LNCaP clone FGC (cell line): Measurements from ENCODE around the gene HSPA9.

Source experiments
- DNase-seq: peaks from one replicate; pipeline ENCODE4 v3.0.0-alpha.2; 2011; ENCODE audit warnings: low read depth
- H3K4me3 ChIP-seq: 2 replicates; pipeline ENCODE4 v1.5.1; 2011; ENCODE audit warnings: mild to moderate bottlenecking, low read depth, low read length, control low read depth
- CTCF ChIP-seq: IDR thresholded peaks from 2 replicates; pipeline ENCODE4 v1.5.1; 2012; ENCODE audit warnings: mild to moderate bottlenecking; ENCODE audit not compliant: control insufficient read depth, insufficient read depth; ENCODE audit errors: extremely low read depth

The HSPA9 gene

GRCh38 chr5:138552657-138553056 lies 22.5 kb downstream of the HSPA9 start:
- no peak for TF ChIP-seq CTCF
- no peak overlapping the region for H3K4me3 ChIP-seq
- DNase-seq = no peak

- no peak for DNase-seq
- TF ChIP-seq CTCF = no peak
- no peak overlapping the region for H3K4me3 ChIP-seq
Observed at GRCh38 chr5:138549414-138549813, 25.8 kb downstream of the HSPA9 start.

- no peak for TF ChIP-seq CTCF
- H3K4me3 ChIP-seq = no peak overlapping the region
- no peak for DNase-seq
Observed at GRCh38 chr5:138545919-138546562, 29.2 kb downstream of the HSPA9 start.

GRCh38 chr5:138544181-138545134 lies 30.7 kb downstream of the HSPA9 start:
- TF ChIP-seq CTCF = no peak
- DNase-seq = no peak
- H3K4me3 ChIP-seq = peak overlapping the region; percentile 88

- no peak for TF ChIP-seq CTCF
- DNase-seq = no peak
- peak overlapping the region; percentile 88 for H3K4me3 ChIP-seq
Observed at GRCh38 chr5:138543730-138544104, 31.5 kb downstream of the HSPA9 start.

GRCh38 chr5:138542956-138543729 lies 32.1 kb downstream of the HSPA9 start, which contains the start of gene ETF1:
TSS of gene ETF1 (minus strand) at chr5:138543236. CDS start at chr5:138542918, 318 bp downstream.
- DNase-seq = peak; percentile 98
- peak within 1 kb of the TSS; percentile 88 for H3K4me3 ChIP-seq
- TF ChIP-seq CTCF = no peak
